NCI-H748 treated with DMSO at 0.1 percent for 48 hours (cell line): Measurements from ENCODE around the gene COX11.

Experiments used
- DNase-seq: peaks from one replicate; lab custom pipeline; 2025; lab: John Stamatoyannopoulos, UW

Gene COX11

GRCh38 chr17:54968262-54968987, at the start of gene COX11, which contains the start of gene STXBP4:
TSS of gene COX11 (minus strand) at chr17:54968654. CDS start at chr17:54968646, 8 bp downstream.
TSS of gene STXBP4 (plus strand) at chr17:54968765. CDS start at chr17:54986220, 17,455 bp downstream.
- DNase-seq = peak; percentile 94

DNA sequence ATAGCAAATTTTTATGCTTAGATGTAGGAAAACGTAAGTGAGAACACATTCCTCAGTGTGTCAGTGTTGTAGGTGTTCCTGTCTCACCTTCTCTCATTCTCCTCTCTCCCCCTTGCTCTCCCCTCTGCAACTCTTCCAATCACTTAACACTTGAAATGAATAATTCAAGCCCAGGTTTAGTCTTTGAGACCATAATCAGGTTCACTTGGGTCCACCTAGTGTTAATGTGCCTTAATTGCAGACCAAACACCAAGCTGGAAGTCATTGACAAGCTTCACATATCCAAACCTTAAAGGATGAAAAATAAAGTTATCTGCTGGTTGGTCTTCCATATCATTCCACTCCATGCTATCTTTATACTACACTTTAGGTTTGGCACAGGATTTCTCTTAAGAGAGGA, 37.1 kb upstream of the COX11 start:
- no peak for DNase-seq

DNA sequence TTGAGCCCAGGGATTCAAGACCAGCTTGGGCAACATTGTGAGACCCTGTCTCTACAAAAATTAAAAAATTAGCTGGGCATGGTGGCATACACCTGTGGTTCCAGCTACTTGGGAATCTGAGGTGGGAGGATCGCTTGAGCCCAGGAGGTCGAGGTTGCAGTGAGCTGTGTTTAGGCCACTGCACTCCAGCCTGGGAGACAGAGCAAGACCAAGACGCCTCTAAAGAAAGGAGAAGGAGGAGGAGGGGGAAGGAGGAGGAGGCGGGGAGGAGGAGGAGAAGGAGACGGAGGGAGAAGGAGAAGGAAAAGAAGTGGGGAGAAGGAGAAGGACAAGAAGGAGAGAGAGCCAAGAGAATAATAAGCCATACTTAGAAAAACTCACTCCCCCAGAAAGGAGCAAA, 36.0 kb upstream of the COX11 start:
- no peak for DNase-seq

GRCh38 chr17:55002458-55002857, 34.0 kb upstream of the COX11 start:
- no peak for DNase-seq

DNA sequence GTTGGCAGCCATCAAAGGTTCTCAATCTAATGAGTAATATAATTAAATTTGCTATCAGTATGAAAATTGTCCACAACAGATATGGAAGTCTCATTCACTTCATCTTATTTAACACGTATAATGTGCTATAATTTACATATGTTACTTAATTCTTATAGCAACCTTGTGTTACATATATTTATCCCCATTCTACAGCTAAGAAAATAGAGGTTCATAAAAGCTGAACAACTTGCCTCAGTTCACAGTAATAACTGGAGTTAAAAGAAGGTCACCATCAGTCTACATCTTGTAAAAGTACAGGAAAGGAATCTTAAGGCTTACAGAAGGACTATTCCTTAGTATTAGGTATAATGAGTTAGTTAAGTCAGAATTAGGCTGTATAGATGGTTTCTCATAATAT, 28.0 kb upstream of the COX11 start:
- DNase-seq = no peak

DNA sequence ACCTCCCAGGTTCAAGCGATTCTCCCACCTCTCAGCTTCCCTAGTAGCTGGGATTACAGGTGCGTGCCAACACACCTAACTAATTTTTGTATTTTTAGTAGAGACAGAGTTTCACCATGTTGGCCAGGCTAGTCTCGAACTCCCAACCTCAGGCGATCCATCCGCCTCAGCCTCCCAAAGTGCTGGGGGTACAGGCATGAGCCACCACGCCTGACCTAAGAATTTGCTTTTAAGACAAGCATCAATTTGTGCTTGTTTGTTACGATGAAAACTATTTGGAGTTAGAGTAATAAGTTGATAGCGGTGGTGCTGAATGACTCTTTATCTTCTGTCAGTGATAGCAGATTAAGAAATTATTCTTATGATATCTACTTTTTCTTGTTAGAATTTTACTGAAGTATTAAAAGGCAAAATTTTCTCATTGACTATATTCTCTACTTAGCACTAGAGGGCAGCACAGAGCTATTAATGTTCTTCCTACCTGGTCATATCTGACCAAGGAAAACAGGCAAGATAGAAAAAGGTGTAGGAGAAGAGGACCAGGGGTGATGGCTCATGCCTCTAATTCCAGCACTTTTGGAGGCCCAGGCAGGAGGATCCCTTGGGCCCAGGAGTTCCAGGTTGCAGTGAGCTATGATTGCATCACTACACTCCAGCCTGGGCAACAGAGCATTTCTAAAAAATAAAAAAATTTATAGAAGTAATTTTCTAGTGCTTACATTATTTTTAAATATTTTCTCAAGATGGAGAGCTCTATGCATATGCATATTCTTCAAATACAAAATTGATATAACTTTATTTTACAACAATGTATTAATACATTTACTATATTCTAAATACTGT, 24.6 kb upstream of the COX11 start:
- peak; percentile 40 for DNase-seq

GRCh38 chr17:54991567-54991966, 23.1 kb upstream of the COX11 start:
- DNase-seq = no peak

DNA sequence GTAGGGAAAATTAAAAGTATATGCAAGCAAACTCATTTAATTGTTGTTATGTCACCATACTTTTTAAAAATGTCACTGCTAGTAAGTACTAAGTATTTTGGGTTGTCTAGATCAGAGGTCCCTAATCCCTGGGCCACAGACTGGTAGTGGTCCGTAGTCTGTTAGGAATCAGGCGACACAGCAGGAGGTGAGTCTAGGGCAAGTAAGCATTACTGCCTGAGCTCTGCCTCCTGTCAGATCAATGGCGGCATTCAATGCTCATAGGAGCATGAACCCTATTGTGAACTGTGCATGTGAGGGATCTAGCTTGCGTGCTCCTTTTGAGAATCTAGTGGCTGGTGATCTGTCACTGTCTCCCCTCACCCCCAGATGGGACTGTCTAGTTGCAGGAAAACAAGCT, 21.7 kb upstream of the COX11 start:
- DNase-seq = no peak

GRCh38 chr17:54985476-54985875, 17.0 kb upstream of the COX11 start:
- DNase-seq = no peak

DNA sequence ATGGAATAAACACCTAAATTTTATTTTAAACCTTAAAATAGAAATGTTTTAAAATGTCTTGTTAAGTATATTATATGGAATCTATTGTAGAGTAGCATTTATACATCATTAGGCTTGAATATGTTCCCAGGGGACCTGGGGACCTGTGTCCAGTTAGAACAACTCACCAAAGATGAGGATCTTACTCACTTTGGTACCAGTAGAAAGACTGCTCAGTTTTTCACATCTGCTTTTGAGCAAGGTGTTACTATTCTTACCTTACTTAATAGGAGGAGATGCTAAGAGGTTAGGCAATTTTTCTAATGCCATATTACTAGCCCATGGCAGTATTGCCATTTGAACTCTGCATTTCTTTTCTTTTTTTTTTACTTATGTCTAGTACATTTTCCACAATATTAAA, 14.8 kb upstream of the COX11 start:
- no peak for DNase-seq

GRCh38 chr17:54982399-54982798, 13.9 kb upstream of the COX11 start:
- DNase-seq = no peak

GRCh38 chr17:54980375-54980774, 11.9 kb upstream of the COX11 start:
- DNase-seq = no peak

DNA sequence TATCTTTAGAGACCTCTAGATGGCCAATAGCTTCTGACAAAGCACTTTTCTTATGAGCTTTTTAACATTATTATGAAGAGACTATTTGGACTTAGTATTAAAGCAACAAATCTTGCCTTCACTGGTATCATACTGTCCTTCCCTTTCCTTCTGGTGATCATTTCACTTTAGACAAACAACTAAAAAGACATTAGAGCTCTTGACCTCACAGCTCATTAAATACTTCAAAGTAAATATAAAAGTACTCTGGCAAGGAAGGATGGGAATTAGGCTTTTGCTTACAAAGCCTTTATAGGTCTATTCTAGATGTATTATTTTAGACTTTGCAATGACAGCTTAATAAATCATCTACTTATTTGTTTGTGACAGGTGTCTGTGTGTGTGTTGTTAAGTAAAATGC, 11.2 kb upstream of the COX11 start:
- no peak for DNase-seq

DNA sequence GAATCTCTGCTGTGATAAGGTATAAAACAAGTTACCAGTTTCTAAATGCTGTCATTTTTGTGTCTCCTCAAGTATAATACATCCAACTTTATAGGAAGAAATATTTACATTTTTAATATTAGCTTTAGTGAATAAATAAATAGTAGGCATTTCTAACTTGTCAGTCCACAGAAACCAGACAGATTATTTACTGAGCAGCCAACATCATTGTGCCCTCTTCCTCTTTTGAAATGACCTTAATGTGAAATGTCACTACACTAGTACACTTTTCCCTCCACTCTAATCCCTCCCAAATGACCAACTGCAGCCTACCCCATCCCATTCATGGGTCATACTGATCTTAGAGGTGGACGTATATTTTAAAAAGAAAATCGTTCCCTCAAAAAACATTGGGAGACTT, 9.3 kb upstream of the COX11 start:
- DNase-seq = no peak

DNA sequence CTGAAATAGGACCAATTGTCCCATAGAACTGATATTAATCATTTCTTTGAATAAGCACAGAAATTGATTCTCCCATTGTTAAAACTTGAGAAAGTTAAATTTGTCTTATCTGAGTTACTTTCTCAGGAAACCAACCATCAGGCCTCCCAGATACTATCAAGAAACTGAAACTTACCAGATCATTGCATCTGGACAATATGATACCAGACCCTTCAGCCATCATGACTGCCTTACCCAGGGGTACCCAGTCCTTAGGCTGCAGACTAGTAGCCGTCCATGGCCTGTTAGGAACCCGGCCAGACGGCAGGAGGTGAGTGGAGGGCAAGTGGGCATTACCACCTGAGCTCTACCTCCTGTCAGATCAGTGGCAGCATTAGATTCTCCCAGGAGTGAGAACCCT, 7.9 kb upstream of the COX11 start:
- no peak for DNase-seq

DNA sequence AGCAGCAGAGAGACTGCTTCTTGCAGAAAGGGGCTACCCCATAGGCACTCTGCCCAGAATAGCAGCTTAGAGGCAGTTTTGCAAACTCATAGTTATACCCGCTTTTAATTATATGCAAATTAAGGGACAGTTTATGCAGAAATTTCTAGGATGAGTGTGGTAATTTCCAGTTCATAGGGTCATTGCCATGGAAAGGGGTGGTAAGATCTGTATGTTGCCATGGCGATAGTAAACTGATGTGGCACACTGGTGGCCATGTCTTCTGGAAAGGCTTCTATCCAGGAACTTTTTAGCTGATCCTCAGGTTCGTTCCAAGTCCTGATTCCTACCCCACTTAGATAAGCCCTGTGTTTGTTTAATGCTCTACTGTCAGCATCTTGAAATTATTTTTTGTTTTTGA, 6.3 kb upstream of the COX11 start:
- no peak for DNase-seq

DNA sequence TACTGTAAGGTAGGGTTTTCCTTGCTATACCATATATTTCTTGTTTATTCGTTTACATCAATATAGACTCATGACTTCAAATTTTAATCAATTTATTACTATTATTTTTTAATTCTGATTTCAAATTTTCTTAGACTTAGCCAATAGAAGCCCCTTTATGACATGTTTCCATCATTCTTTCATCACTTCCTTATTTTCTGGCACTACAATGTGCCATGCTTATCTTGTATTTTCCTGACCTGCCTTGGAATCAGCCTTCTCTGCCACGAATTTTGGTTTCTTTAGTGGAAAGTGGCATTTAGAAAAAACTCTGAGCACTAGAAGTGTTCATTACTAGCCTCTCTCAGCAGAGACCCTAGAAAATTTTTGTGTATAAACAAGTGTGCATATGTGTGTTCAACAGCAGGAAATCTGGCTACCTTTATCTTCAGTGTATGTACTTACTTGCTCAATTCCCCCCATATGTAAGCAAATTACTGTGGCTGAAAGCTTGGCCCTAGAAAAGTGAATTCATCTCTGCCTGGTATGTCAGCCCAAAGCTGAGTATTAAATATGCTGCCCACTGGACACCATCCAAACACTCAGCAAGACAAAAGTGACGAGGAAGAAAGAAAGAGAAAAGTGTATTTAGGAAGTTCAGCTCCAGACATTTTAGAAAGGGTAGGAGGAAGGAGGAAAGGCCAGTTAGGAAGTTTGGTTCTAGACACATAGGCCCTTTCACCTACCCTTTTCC, 4.1 kb upstream of the COX11 start:
- no peak for DNase-seq

GRCh38 chr17:54971901-54972300, 3.4 kb upstream of the COX11 start:
- no peak for DNase-seq

DNA sequence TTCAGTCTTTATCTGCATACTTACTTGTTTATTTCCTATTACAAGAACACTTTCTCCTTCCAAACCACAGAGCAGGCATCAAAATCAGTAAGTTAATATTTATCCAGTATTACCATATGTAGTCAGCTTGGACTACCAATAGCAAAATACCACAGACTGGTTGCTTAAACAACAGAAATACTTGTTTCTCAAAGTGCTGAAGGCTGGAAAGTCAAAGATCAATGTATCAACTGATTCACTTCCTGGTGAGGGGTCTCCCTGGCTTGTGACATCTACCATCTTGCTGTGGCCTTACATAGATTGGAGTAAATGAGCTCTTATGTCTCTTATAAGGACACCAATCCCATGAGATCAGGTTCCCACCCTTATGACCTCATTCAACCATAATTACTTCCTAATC, 2.7 kb upstream of the COX11 start:
- DNase-seq = no peak

DNA sequence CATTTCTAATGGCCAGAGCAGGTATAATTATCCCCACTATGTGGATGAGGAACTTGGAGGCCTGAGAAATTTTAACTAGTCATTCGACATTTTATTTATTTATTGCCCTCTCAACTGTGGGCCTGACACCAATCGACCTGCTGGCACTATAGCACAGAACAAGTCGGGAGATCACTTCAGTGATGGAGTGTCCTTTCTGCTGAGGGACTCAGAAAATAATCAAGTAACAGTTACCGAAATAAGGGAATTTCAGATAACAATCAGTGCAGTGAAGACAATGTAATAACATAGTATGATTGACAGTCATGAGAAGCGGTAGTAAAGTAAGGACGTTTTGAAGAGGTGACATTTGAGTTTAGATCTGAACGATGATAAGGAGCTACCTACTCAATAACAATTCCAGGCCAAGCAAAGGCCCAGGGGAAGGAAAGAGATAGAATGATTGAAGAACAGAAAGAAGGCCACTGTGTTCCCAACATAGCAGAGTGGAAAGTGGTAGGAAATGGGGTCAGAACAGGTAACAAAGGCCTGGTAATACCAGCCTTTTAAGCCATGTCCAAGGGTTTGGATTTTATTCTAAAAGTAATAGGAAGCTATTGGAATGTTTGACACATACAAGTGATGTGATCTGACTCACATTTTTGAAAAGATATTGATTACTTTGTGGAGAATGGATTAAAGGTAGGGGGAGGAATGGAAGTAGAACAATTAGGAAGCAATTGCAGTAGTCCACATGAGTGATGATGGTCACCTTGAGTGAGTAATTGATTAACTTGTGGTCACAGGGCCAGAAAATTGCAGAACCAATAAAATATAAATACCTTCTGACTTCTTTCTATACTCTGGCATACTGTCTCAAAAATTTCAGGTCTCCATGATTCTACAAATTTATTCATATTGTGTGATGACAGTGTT, 1.5 kb upstream of the COX11 start:
- DNase-seq = no peak

DNA sequence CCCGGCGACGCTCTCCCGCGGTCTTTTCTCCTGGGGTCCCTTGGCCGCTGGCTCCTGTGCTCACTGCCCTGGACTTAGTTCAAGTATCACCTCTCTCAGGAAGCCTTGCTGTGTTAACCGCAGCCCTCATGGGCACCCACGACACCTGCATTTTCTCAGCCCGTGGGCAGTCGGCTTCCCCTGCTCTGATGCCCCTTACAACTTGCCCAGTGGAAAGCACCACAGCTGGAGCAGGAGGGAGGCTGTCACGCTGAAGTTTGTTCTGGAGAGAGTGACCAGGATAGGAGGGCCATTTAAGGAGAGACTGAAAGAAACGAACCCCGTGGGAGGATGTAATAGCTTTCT, 506 bp upstream of the COX11 start:
- DNase-seq = peak; percentile 42
